Activated CD8-positive, alpha-beta T cell treated with anti-CD3 and anti-CD28 coated beads, Interleukin-2, amount 10 ng/mL, durations not matched to agents 7 days and 5 days (primary cell): ENCODE results near the gene DLST. TPM values are rescaled to one million over a fixed set of nuclear protein-coding genes. Genes with fewer than 3 reads are reported as not detected.

ENCODE experiments used
- ATAC-seq: fragments of 150-1000 bp; cut with Tn5 transposase; one replicate; pipeline ENCODE4 v1.10.0; 2021; ENCODE audit warnings: moderate library complexity
- CTCF ChIA-PET: fragments of 350-600 bp; sonication (Branson Sonifier 250); formaldehyde crosslinking; loops from one replicate; lab custom pipeline; 2021; ENCODE audit warnings: antibody characterized with exemption; lab: Charles Lee
- POLR2A ChIA-PET: fragments of 350-600 bp; sonication (Branson Sonifier 250); formaldehyde crosslinking; loops from one replicate; lab custom pipeline; 2021; ENCODE audit warnings: antibody characterized with exemption; lab: Charles Lee
- DNase-seq: peaks from one replicate; pipeline ENCODE4 v3.0.0-alpha.2; 2020
- H3K27ac Mint-ChIP-seq: one replicate; pipeline ENCODE4 v1.8.0; 2021; ENCODE audit warnings: mild to moderate bottlenecking, mixed read lengths
- H3K27me3 Mint-ChIP-seq: one replicate; pipeline ENCODE4 v1.8.0; 2021; ENCODE audit warnings: low read depth, mixed read lengths
- H3K36me3 Mint-ChIP-seq: one replicate; pipeline ENCODE4 v1.8.0; 2021; ENCODE audit warnings: low read depth, mixed read lengths
- H3K4me1 Mint-ChIP-seq: one replicate; pipeline ENCODE4 v1.8.0; 2021; ENCODE audit warnings: low read depth, mixed read lengths
- H3K4me3 Mint-ChIP-seq: one replicate; pipeline ENCODE4 v1.8.0; 2021; ENCODE audit warnings: mild to moderate bottlenecking, mixed read lengths
- H3K9me3 Mint-ChIP-seq: one replicate; pipeline ENCODE4 v1.8.0; 2022; ENCODE audit warnings: mixed read lengths; ENCODE audit not compliant: insufficient read depth
- total RNA-seq, 2 experiments: library from RNA; stranded (reverse); gene quantifications; one replicate each; pipeline ENCODE4 v1.2.3, GENCODE V29; 2021

DLST gene
- total RNA-seq, 2 experiments from 2014 or later, result 106 to 108 TPM

GRCh38 chr14:74909501-74909900, 27.8 kb downstream of the DLST start:
- CTCF ChIA-PET, result interaction anchor here (14.8 kb wide), 1 partner anchor 51 kb away, joined by 552 read pairs; no protein-coding TSS in a partner anchor
- POLR2A ChIA-PET, result no interaction called here
- H3K36me3 Mint-ChIP-seq, result peaks cover 5% of the 10 kb centered on the region
- no peak overlapping the region for H3K4me3 Mint-ChIP-seq
- no peak overlapping the region for H3K27ac Mint-ChIP-seq
- ATAC-seq, result no peak
- H3K4me1 Mint-ChIP-seq, result peaks cover 5% of the 10 kb centered on the region
- DNase-seq, result no peak
- H3K9me3 Mint-ChIP-seq, result no peaks in the 10 kb centered on the region
- H3K27me3 Mint-ChIP-seq, result no peaks in the 10 kb centered on the region

GRCh38 chr14:74909911-74910310, 28.2 kb downstream of the DLST start:
- ATAC-seq (no peak), DNase-seq (no peak)
- Mint-ChIP-seq H3K27me3 (no peaks in the 10 kb centered on the region), H3K27ac (no peak overlapping the region), H3K36me3 (peaks cover under 1% of the 10 kb centered on the region), H3K4me1 (peaks cover 5% of the 10 kb centered on the region), H3K9me3 (no peaks in the 10 kb centered on the region), H3K4me3 (no peak overlapping the region)
- ChIA-PET POLR2A (no interaction called here), CTCF (interaction anchor here (14.8 kb wide), 1 partner anchor 51 kb away, joined by 552 read pairs; no protein-coding TSS in a partner anchor)

- Mint-ChIP-seq H3K27me3 (no peaks in the 10 kb centered on the region), H3K4me3 (no peak overlapping the region), H3K4me1 (peaks cover 3% of the 10 kb centered on the region), H3K36me3 (no peaks in the 10 kb centered on the region), H3K9me3 (no peaks in the 10 kb centered on the region), H3K27ac (no peak overlapping the region)
- CTCF ChIA-PET, result interaction anchor here (14.8 kb wide), 1 partner anchor 52 kb away, joined by 552 read pairs; no protein-coding TSS in a partner anchor
- POLR2A ChIA-PET, result no interaction called here
- DNase-seq, result no peak
- no peak for ATAC-seq
These were observed 28.8 kb downstream of the DLST start for GRCh38 chr14:74910556-74910955.

- ChIA-PET POLR2A (no interaction called here), CTCF (interaction anchor here (0.9 to 14.8 kb wide), 2 partner anchors 12 to 53 kb away, joined by 3 to 552 read pairs; partner anchors contain the start of gene RPS6KL1)
- Mint-ChIP-seq H3K4me3 (no peak overlapping the region), H3K9me3 (no peaks in the 10 kb centered on the region), H3K4me1 (no peaks in the 10 kb centered on the region), H3K27ac (no peak overlapping the region), H3K27me3 (no peaks in the 10 kb centered on the region), H3K36me3 (no peaks in the 10 kb centered on the region)
- no peak for DNase-seq
- ATAC-seq, result no peak
These were observed 29.5 kb downstream of the DLST start for GRCh38 chr14:74911221-74911620.

GRCh38 chr14:74911704-74912103, 30.0 kb downstream of the DLST start:
- POLR2A ChIA-PET, result no interaction called here
- Mint-ChIP-seq H3K36me3 (no peaks in the 10 kb centered on the region), H3K9me3 (no peaks in the 10 kb centered on the region), H3K27me3 (no peaks in the 10 kb centered on the region), H3K27ac (no peak overlapping the region), H3K4me3 (no peak overlapping the region), H3K4me1 (no peaks in the 10 kb centered on the region)
- CTCF ChIA-PET, result interaction anchor here (0.9 to 14.8 kb wide), 2 partner anchors 11 to 53 kb away, joined by 3 to 552 read pairs; partner anchors contain the start of gene RPS6KL1
- ATAC-seq (no peak), DNase-seq (no peak)

GRCh38 chr14:74912111-74912510, 30.4 kb downstream of the DLST start:
- CTCF ChIA-PET, result interaction anchor here (0.9 to 14.8 kb wide), 2 partner anchors 11 to 53 kb away, joined by 3 to 552 read pairs; partner anchors contain the start of gene RPS6KL1
- ATAC-seq (no peak), DNase-seq (no peak)
- Mint-ChIP-seq H3K27ac (no peak overlapping the region), H3K27me3 (no peaks in the 10 kb centered on the region), H3K4me3 (no peak overlapping the region), H3K36me3 (no peaks in the 10 kb centered on the region), H3K9me3 (no peaks in the 10 kb centered on the region), H3K4me1 (no peaks in the 10 kb centered on the region)
- POLR2A ChIA-PET, result no interaction called here

GRCh38 chr14:74912801-74913200, 31.1 kb downstream of the DLST start:
- ATAC-seq (no peak), DNase-seq (no peak)
- Mint-ChIP-seq H3K4me1 (no peaks in the 10 kb centered on the region), H3K9me3 (no peaks in the 10 kb centered on the region), H3K36me3 (no peaks in the 10 kb centered on the region), H3K4me3 (no peak overlapping the region), H3K27ac (no peak overlapping the region), H3K27me3 (no peaks in the 10 kb centered on the region)
- ChIA-PET CTCF (interaction anchor here (14.8 kb wide), 1 partner anchor 54 kb away, joined by 552 read pairs; no protein-coding TSS in a partner anchor), POLR2A (no interaction called here)

- POLR2A ChIA-PET, result no interaction called here
- H3K4me1 Mint-ChIP-seq, result no peaks in the 10 kb centered on the region
- no peak overlapping the region for H3K4me3 Mint-ChIP-seq
- DNase-seq (no peak), ATAC-seq (no peak)
- CTCF ChIA-PET, result interaction anchor here (14.8 kb wide), 1 partner anchor 55 kb away, joined by 552 read pairs; no protein-coding TSS in a partner anchor
- no peak overlapping the region for H3K27ac Mint-ChIP-seq
- H3K9me3 Mint-ChIP-seq, result no peaks in the 10 kb centered on the region
- H3K36me3 Mint-ChIP-seq, result no peaks in the 10 kb centered on the region
- H3K27me3 Mint-ChIP-seq, result no peaks in the 10 kb centered on the region
These were observed 31.7 kb downstream of the DLST start for GRCh38 chr14:74913393-74913910.

- ChIA-PET CTCF (interaction anchor here (1.7 kb wide), 1 partner anchor 53 kb away, joined by 5 read pairs; no protein-coding TSS in a partner anchor), POLR2A (no interaction called here)
- DNase-seq (peak; percentile 28), ATAC-seq (no peak)
- Mint-ChIP-seq H3K9me3 (no peaks in the 10 kb centered on the region), H3K36me3 (no peaks in the 10 kb centered on the region), H3K4me3 (no peak overlapping the region), H3K27me3 (no peaks in the 10 kb centered on the region), H3K4me1 (no peaks in the 10 kb centered on the region), H3K27ac (no peak overlapping the region)
These were observed 32.4 kb downstream of the DLST start for GRCh38 chr14:74913986-74914573.

- no peak for ATAC-seq
- ChIA-PET CTCF (interaction anchor here (0.6 to 1.7 kb wide), 3 partner anchors 54 to 173 kb away, joined by 3 to 5 read pairs (median 3); no protein-coding TSS in a partner anchor), POLR2A (no interaction called here)
- no peak for DNase-seq
- Mint-ChIP-seq H3K27me3 (no peaks in the 10 kb centered on the region), H3K9me3 (no peaks in the 10 kb centered on the region), H3K27ac (no peak overlapping the region), H3K36me3 (no peaks in the 10 kb centered on the region), H3K4me3 (no peak overlapping the region), H3K4me1 (no peaks in the 10 kb centered on the region)
These were observed 33.7 kb downstream of the DLST start for GRCh38 chr14:74915426-74915825.

- ChIA-PET CTCF (interaction anchor here (1.2 to 1.7 kb wide), 2 partner anchors 55 to 172 kb away, joined by 3 to 5 read pairs; no protein-coding TSS in a partner anchor), POLR2A (no interaction called here)
- H3K4me3 Mint-ChIP-seq, result no peak overlapping the region
- H3K36me3 Mint-ChIP-seq, result no peaks in the 10 kb centered on the region
- H3K27me3 Mint-ChIP-seq, result no peaks in the 10 kb centered on the region
- no peaks in the 10 kb centered on the region for H3K4me1 Mint-ChIP-seq
- H3K9me3 Mint-ChIP-seq, result no peaks in the 10 kb centered on the region
- DNase-seq, result no peak
- no peak overlapping the region for H3K27ac Mint-ChIP-seq
- ATAC-seq, result no peak
These were observed 34.1 kb downstream of the DLST start for GRCh38 chr14:74915826-74916225.

- no peaks in the 10 kb centered on the region for H3K36me3 Mint-ChIP-seq
- DNase-seq (no peak), ATAC-seq (no peak)
- no peaks in the 10 kb centered on the region for H3K27me3 Mint-ChIP-seq
- ChIA-PET POLR2A (interaction anchor here (1.0 kb wide), 1 partner anchor 11 kb away, joined by 4 read pairs; no protein-coding TSS in a partner anchor), CTCF (interaction anchor here (0.8 to 2.2 kb wide), 2 partner anchors 11 to 56 kb away, joined by 4 to 11 read pairs; no protein-coding TSS in a partner anchor)
- H3K27ac Mint-ChIP-seq, result no peak overlapping the region
- H3K4me1 Mint-ChIP-seq, result peaks cover under 1% of the 10 kb centered on the region
- H3K9me3 Mint-ChIP-seq, result no peaks in the 10 kb centered on the region
- H3K4me3 Mint-ChIP-seq, result no peak overlapping the region
These were observed 35.4 kb downstream of the DLST start for GRCh38 chr14:74917178-74917543.
